Panc1 (cell line): ENCODE measurements around the gene CBFB. TPM values are rescaled to one million over a fixed set of nuclear protein-coding genes. Genes with fewer than 3 reads are reported as not detected.

Source experiments
- ATAC-seq: fragments of 200-7000 bp; cut with Tn5 transposase; 2 replicates; pipeline ENCODE4 v1.9.1; 2020; ENCODE audit warnings: mild to moderate bottlenecking, moderate library complexity
- BruUV-seq: library from RNA; stranded (reverse); fragments of 400-500 nt; replicated peaks from 2 replicates; lab custom pipeline; 2021; lab: Mats Ljungman, UMichigan
- CTCF ChIA-PET: fragments of 300-600 bp; sonication (Branson Sonifier 250); formaldehyde crosslinking; loops from one replicate; lab custom pipeline; 2022; ENCODE audit warnings: antibody characterized with exemption; lab: Charles Lee
- POLR2A ChIA-PET: fragments of 300-600 bp; sonication (Branson Sonifier 250); formaldehyde crosslinking; loops from one replicate; lab custom pipeline; 2022; ENCODE audit warnings: antibody characterized with exemption; lab: Charles Lee
- DNase-seq: peaks from one replicate; pipeline ENCODE4 v3.0.0-alpha.2; 2010; ENCODE audit warnings: low read depth, low spot score
- H3K27ac ChIP-seq: 2 replicates; pipeline ENCODE4 v1.5.1; 2011; ENCODE audit warnings: mild to moderate bottlenecking, low read length, inconsistent platforms
- H3K27me3 ChIP-seq: fragments of 200-500 bp; sonication (Bioruptor generic); 2 replicates; pipeline ENCODE4 v1.6.0; 2014; ENCODE audit warnings: low read length, inconsistent platforms; ENCODE audit not compliant: control insufficient read depth, insufficient read depth
- H3K36me3 ChIP-seq: fragments of 200-500 bp; sonication (Bioruptor generic); 2 replicates; pipeline ENCODE4 v1.5.1; 2014; ENCODE audit warnings: inconsistent platforms, mild to moderate bottlenecking, low read length, moderate library complexity; ENCODE audit not compliant: control insufficient read depth, insufficient read depth
- H3K4me1 ChIP-seq: 2 replicates; pipeline ENCODE4 v1.5.1; 2011; ENCODE audit warnings: inconsistent platforms, mild to moderate bottlenecking, low read length, moderate library complexity; ENCODE audit not compliant: control insufficient read depth, insufficient read depth
- H3K4me3 ChIP-seq, 2 experiments: 2 replicates each; pipeline ENCODE4 v1.5.1; 2011 to 2012; ENCODE audit warnings: low read depth in 2 of 2, low read length in 2 of 2, mild to moderate bottlenecking in 2 of 2, inconsistent platforms in 1 of 2, moderate library complexity in 1 of 2
- H3K9me3 ChIP-seq: fragments of 200-500 bp; sonication (Bioruptor generic); 2 replicates; pipeline ENCODE4 v1.5.1; 2014; ENCODE audit warnings: low read depth, mild to moderate bottlenecking, inconsistent platforms, low read length, moderate library complexity; ENCODE audit not compliant: control insufficient read depth, insufficient read depth
- CTCF ChIP-seq: fragments of 450-650 bp; IDR thresholded peaks from 2 replicates; pipeline ENCODE4 v1.5.1; 2017; ENCODE audit warnings: mild to moderate bottlenecking
- POLR2AphosphoS5 ChIP-seq: IDR thresholded peaks from 2 replicates; pipeline ENCODE4 v1.6.1; 2012; ENCODE audit warnings: mild to moderate bottlenecking, low read depth, low read length, moderate library complexity
- REST ChIP-seq, 2 experiments: IDR thresholded peaks; 2 replicates each; pipeline ENCODE4 v1.6.1; 2011 to 2012; ENCODE audit warnings: low read depth in 2 of 2, control low read depth in 1 of 2, low read length in 1 of 2, mild to moderate bottlenecking in 1 of 2, moderate library complexity in 1 of 2; ENCODE audit not compliant: insufficient read depth in 1 of 2
- SIN3A ChIP-seq: IDR thresholded peaks from 2 replicates; pipeline ENCODE4 v1.6.1; 2012; ENCODE audit warnings: low read depth, mild to moderate bottlenecking, low read length, moderate library complexity, borderline replicate concordance; ENCODE audit not compliant: insufficient read depth
- TCF7L2 ChIP-seq: IDR thresholded peaks from 2 replicates; pipeline ENCODE4 v1.6.1; 2011; ENCODE audit warnings: mild to moderate bottlenecking, low read depth, low read length, inconsistent platforms
- in situ Hi-C: cut with HindIII; loops from 2 replicates; pipeline ENCODE4 v1.10.0; 2016; ENCODE audit warnings: low sequenced_read_pairs, low pct_unique_long_range_greater_than_20kb
- intact Hi-C: fragments of 100-400 bp; cut with micrococcal nuclease; formaldehyde crosslinking; loops from one replicate; pipeline ENCODE4 v1.10.0; 2022; ENCODE audit not compliant: unreplicated experiment
- total RNA-seq: library from RNA; stranded (reverse); gene quantifications from one replicate; pipeline ENCODE4 v1.2.1, GENCODE V29; 2021; ENCODE audit not compliant: unreplicated experiment

CBFB gene
- total RNA-seq, 1 experiment from 2014 or later: 66.4 TPM

DNA sequence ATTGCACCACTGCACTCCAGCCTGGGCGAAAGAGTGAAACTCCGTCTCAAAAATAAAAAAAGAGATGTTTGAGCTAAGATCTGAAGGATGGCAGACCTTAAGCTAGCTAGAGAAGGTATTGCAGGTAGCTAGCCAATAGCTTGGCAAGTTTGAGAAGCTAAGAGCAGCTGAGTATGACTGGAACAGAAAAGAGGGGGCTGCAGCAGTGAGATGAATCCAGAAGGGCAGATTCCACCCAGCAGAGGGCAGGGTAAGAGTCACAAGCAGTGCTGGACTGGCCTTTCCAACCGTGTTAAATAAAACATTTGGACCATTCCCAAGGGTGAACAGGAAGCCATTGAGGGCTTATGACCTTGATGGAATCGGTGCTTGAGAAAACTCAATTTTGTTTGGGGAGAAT lies 75.1 kb downstream of the CBFB start:
- Histone ChIP-seq H3K4me3 (no peak overlapping the region), H3K27ac (no peak overlapping the region), H3K9me3 (no peaks in the 10 kb centered on the region), H3K27me3 (no peaks in the 10 kb centered on the region), H3K4me1 (no peaks in the 10 kb centered on the region), H3K36me3 (peaks cover 5% of the 10 kb centered on the region; the same call in 1 of the 2 replicates)
- ATAC-seq (peak; percentile 79; the same call in 1 of the 2 replicates), DNase-seq (no peak)
- POLR2A ChIA-PET: interaction anchor here (0.6 to 1.4 kb wide), 2 partner anchors 13 to 66 kb away, joined by 4 to 7 read pairs; no protein-coding TSS in a partner anchor
- in situ Hi-C loops: no loop called here
- TF ChIP-seq SIN3A: no peak
- peak; percentile 66; the same call in 1 of the 2 replicates for TF ChIP-seq CTCF
- TF ChIP-seq POLR2AphosphoS5: no peak
- intact Hi-C loops: loop anchor here (10.0 kb wide), 1 partner anchor 129 kb away; no protein-coding TSS in a partner anchor
- CTCF ChIA-PET: interaction anchor here (0.5 kb wide), 1 partner anchor 366 kb away, joined by 4 read pairs; no protein-coding TSS in a partner anchor
- BruUV-seq: no TSS peak

- CTCF ChIA-PET: no interaction called here
- ATAC-seq (no peak), DNase-seq (no peak)
- Histone ChIP-seq H3K27ac (no peak overlapping the region), H3K9me3 (no peaks in the 10 kb centered on the region), H3K4me1 (0 out of 2 replicates have a peak, but pooled peaks cover 3% of the 10 kb centered on the region), H3K27me3 (no peaks in the 10 kb centered on the region), H3K36me3 (peaks cover 2% of the 10 kb centered on the region; the same call in 1 of the 2 replicates), H3K4me3 (no peak overlapping the region)
- no TSS peak for BruUV-seq
- POLR2A ChIA-PET: interaction anchor here (0.6 to 1.4 kb wide), 2 partner anchors 12 to 67 kb away, joined by 4 to 7 read pairs; no protein-coding TSS in a partner anchor
- in situ Hi-C loops: no loop called here
- intact Hi-C loops: loop anchor here (5.0 to 10.0 kb wide), 2 partner anchors 88 to 130 kb away; no protein-coding TSS in a partner anchor
- TF ChIP-seq POLR2AphosphoS5 (no peak), TCF7L2 (no peak), SIN3A (no peak)
Observed at GRCh38 chr16:67104845-67105244, 75.9 kb downstream of the CBFB start.

DNA sequence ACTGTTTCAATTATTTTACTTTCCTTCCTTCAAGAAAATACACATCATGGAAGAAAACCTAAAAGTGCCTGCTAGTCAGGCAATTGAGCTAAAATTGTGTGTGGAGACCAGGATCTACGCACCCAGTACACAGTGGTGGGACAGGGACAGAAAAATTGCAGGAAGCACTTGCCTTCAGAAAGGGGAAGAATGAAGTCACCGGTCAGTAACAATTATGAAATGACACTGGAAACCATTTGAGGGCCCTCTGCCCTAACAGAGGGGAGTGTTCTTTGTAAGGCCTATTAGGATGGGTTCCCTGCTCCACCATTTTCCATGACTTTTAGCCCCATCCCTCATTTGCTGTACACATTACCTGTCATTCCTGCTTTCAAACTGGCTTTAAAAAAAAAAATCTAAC lies 76.3 kb downstream of the CBFB start:
- BruUV-seq: no TSS peak
- Histone ChIP-seq H3K9me3 (no peaks in the 10 kb centered on the region), H3K4me1 (0 out of 2 replicates have a peak, but pooled peaks cover 3% of the 10 kb centered on the region), H3K4me3 (no peak overlapping the region), H3K27ac (no peak overlapping the region), H3K27me3 (no peaks in the 10 kb centered on the region), H3K36me3 (peaks cover 2% of the 10 kb centered on the region)
- in situ Hi-C loops: no loop called here
- DNase-seq (no peak), ATAC-seq (no peak)
- ChIA-PET POLR2A (no interaction called here), CTCF (no interaction called here)
- TF ChIP-seq TCF7L2: no peak
- intact Hi-C loops: loop anchor here (5.0 to 10.0 kb wide), 2 partner anchors 88 to 130 kb away; no protein-coding TSS in a partner anchor

DNA sequence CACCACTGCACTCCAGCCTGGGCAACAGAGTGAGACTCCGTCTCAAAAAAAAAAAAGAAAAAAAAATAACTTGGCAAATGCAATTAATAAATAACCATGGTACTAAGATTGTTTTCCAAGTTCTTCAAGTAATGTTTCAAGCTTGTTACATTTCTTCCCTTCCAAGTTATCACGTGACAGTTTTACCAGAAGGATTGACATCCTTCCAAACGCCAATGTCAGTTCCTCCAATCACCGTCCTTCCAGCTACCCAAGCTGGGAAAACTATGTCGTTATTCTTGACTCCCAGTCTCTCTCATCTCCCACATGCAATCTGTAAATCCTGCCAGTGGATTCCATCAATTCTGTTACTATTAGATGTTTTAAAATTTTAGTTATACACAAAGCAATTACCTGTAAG lies 76.9 kb downstream of the CBFB start:
- DNase-seq (no peak), ATAC-seq (no peak)
- Histone ChIP-seq H3K36me3 (peaks cover 2% of the 10 kb centered on the region), H3K9me3 (no peaks in the 10 kb centered on the region), H3K27me3 (no peaks in the 10 kb centered on the region), H3K4me1 (peaks cover 4% of the 10 kb centered on the region), H3K4me3 (no peak overlapping the region), H3K27ac (no peak overlapping the region)
- TF ChIP-seq POLR2AphosphoS5 (no peak), TCF7L2 (no peak), SIN3A (no peak), CTCF (no peak), REST (IDR thresholded peaks at IDR 0.05; ENCODE audit: insufficient read depth in 1 of 2, low read depth in 2 of 2, low read length in 1 of 2) (no peak)
- ChIA-PET POLR2A (no interaction called here), CTCF (no interaction called here)
- in situ Hi-C loops: no loop called here
- intact Hi-C loops: loop anchor here (5.0 to 10.0 kb wide), 2 partner anchors 89 to 131 kb away; no protein-coding TSS in a partner anchor
- BruUV-seq: no TSS peak
